Measurements from ENCODE around the gene TMUB2. TPM values are rescaled to one million over a fixed set of nuclear protein-coding genes. Genes with fewer than 3 reads are reported as not detected.

Gene TMUB2
- total RNA-seq, 2 experiments from 2014 or later, result 21.8 to 21.9 TPM

- Mint-ChIP-seq H3K27me3 (no peaks in the 10 kb centered on the region), H3K4me3 (no peak overlapping the region), H3K27ac (no peak overlapping the region), H3K36me3 (peaks cover 9% of the 10 kb centered on the region), H3K9me3 (no peaks in the 10 kb centered on the region), H3K4me1 (ENCODE audit: low read depth) (peaks cover 6% of the 10 kb centered on the region)
- CTCF ChIA-PET, result interaction anchor here (0.6 to 0.9 kb wide), 4 partner anchors 9 to 625 kb away, joined by 3 to 5 read pairs (median 3); no protein-coding TSS in a partner anchor
- POLR2A ChIA-PET, result interaction anchor here (0.8 kb wide), 1 partner anchor 90 kb away, joined by 3 read pairs; no protein-coding TSS in a partner anchor
- intact Hi-C loops (cut with micrococcal nuclease), result no loop called here
- DNase-seq, result peak; percentile 63
Observed at GRCh38 chr17:44159519-44160210, 27.1 kb upstream of the TMUB2 start.

- Mint-ChIP-seq H3K27ac (no peak overlapping the region), H3K9me3 (no peaks in the 10 kb centered on the region), H3K27me3 (no peaks in the 10 kb centered on the region), H3K36me3 (peaks cover 3% of the 10 kb centered on the region), H3K4me1 (ENCODE audit: low read depth) (peaks cover 12% of the 10 kb centered on the region), H3K4me3 (no peak overlapping the region)
- ChIA-PET CTCF (no interaction called here), POLR2A (no interaction called here)
- intact Hi-C loops (cut with micrococcal nuclease), result no loop called here
- DNase-seq, result no peak
Observed at GRCh38 chr17:44164476-44164875, 22.3 kb upstream of the TMUB2 start.

- no peak overlapping the region for H3K4me3 Mint-ChIP-seq
- no peaks in the 10 kb centered on the region for H3K27me3 Mint-ChIP-seq
- H3K9me3 Mint-ChIP-seq, result no peaks in the 10 kb centered on the region
- ChIA-PET CTCF (interaction anchor here (0.6 to 1.6 kb wide), 8 partner anchors 12 to 287 kb away, joined by 3 to 22 read pairs (median 4); partner anchors contain the start of gene TMUB2), POLR2A (no interaction called here)
- H3K4me1 Mint-ChIP-seq (ENCODE audit: low read depth), result peaks cover 9% of the 10 kb centered on the region
- no peak for DNase-seq
- intact Hi-C loops (cut with micrococcal nuclease), result no loop called here
- H3K27ac Mint-ChIP-seq, result no peak overlapping the region
- no peaks in the 10 kb centered on the region for H3K36me3 Mint-ChIP-seq
Observed at GRCh38 chr17:44167181-44167861, 19.5 kb upstream of the TMUB2 start.

GRCh38 chr17:44170135-44170498 is 16.7 kb upstream of the TMUB2 start:
- Mint-ChIP-seq H3K4me1 (ENCODE audit: low read depth) (peaks cover 9% of the 10 kb centered on the region), H3K27ac (no peak overlapping the region), H3K36me3 (no peaks in the 10 kb centered on the region), H3K27me3 (no peaks in the 10 kb centered on the region), H3K9me3 (no peaks in the 10 kb centered on the region), H3K4me3 (no peak overlapping the region)
- ChIA-PET CTCF (interaction anchor here (0.6 to 2.0 kb wide), 4 partner anchors 41 to 260 kb away, joined by 3 to 5 read pairs (median 4); no protein-coding TSS in a partner anchor), POLR2A (interaction anchor here (0.6 kb wide), 1 partner anchor 126 kb away, joined by 4 read pairs; no protein-coding TSS in a partner anchor)
- intact Hi-C loops (cut with micrococcal nuclease), result no loop called here
- DNase-seq, result no peak

GRCh38 chr17:44170499-44171201 is 16.1 kb upstream of the TMUB2 start, which contains the start of gene ASB16:
ASB16 (plus strand) TSS chr17:44170704; CDS start chr17:44170790, 86 bp downstream.
- CTCF ChIA-PET, result interaction anchor here (1.5 kb wide), 1 partner anchor 227 kb away, joined by 5 read pairs; no protein-coding TSS in a partner anchor
- intact Hi-C loops (cut with micrococcal nuclease), result no loop called here
- no peak for DNase-seq
- peaks cover 3% of the 10 kb centered on the region for H3K36me3 Mint-ChIP-seq
- H3K9me3 Mint-ChIP-seq, result no peaks in the 10 kb centered on the region
- H3K27me3 Mint-ChIP-seq, result no peaks in the 10 kb centered on the region
- H3K4me1 Mint-ChIP-seq (ENCODE audit: low read depth), result peaks cover 9% of the 10 kb centered on the region
- no peak within 1 kb of the TSS for H3K27ac Mint-ChIP-seq
- H3K4me3 Mint-ChIP-seq, result no peak within 1 kb of the TSS
- POLR2A ChIA-PET, result no interaction called here

GRCh38 chr17:44171931-44172455 is 14.8 kb upstream of the TMUB2 start:
- Mint-ChIP-seq H3K27me3 (no peaks in the 10 kb centered on the region), H3K36me3 (peaks cover 9% of the 10 kb centered on the region)
- CTCF ChIA-PET, result interaction anchor here (1.0 kb wide), 1 partner anchor 160 kb away, joined by 3 read pairs; no protein-coding TSS in a partner anchor

GRCh38 chr17:44174427-44174826 is 12.3 kb upstream of the TMUB2 start:
- CTCF ChIA-PET, result interaction anchor here (1.2 kb wide), 1 partner anchor 11 kb away, joined by 3 read pairs; no protein-coding TSS in a partner anchor
- Mint-ChIP-seq H3K4me1 (ENCODE audit: low read depth) (no peaks in the 10 kb centered on the region), H3K4me3 (no peak overlapping the region), H3K27ac (no peak overlapping the region), H3K36me3 (peaks cover 14% of the 10 kb centered on the region), H3K27me3 (no peaks in the 10 kb centered on the region), H3K9me3 (no peaks in the 10 kb centered on the region)
- DNase-seq, result no peak
- intact Hi-C loops (cut with micrococcal nuclease), result no loop called here
- POLR2A ChIA-PET, result interaction anchor here (1.2 kb wide), 1 partner anchor 19 kb away, joined by 3 read pairs; no protein-coding TSS in a partner anchor

More at GRCh38 chr17:44171931-44172455, 14.8 kb upstream of the TMUB2 start:
- no peaks in the 10 kb centered on the region for H3K9me3 Mint-ChIP-seq
- peaks cover 9% of the 10 kb centered on the region for H3K4me1 Mint-ChIP-seq (ENCODE audit: low read depth)
- no peak overlapping the region for H3K27ac Mint-ChIP-seq
- DNase-seq, result no peak
- intact Hi-C loops (cut with micrococcal nuclease), result no loop called here
- POLR2A ChIA-PET, result no interaction called here
- H3K4me3 Mint-ChIP-seq, result no peak overlapping the region

- ChIA-PET CTCF (interaction anchor here (0.7 kb wide), 1 partner anchor 34 kb away, joined by 4 read pairs; no protein-coding TSS in a partner anchor), POLR2A (no interaction called here)
- Mint-ChIP-seq H3K4me1 (ENCODE audit: low read depth) (no peaks in the 10 kb centered on the region), H3K9me3 (no peaks in the 10 kb centered on the region), H3K4me3 (no peak overlapping the region), H3K27me3 (no peaks in the 10 kb centered on the region), H3K36me3 (peaks cover 14% of the 10 kb centered on the region), H3K27ac (no peak overlapping the region)
- DNase-seq, result no peak
- intact Hi-C loops (cut with micrococcal nuclease), result no loop called here
Observed at GRCh38 chr17:44176257-44176656, 10.5 kb upstream of the TMUB2 start.

- intact Hi-C loops (cut with micrococcal nuclease), result no loop called here
- H3K36me3 Mint-ChIP-seq, result peaks cover 18% of the 10 kb centered on the region
- H3K4me1 Mint-ChIP-seq (ENCODE audit: low read depth), result peaks cover 2% of the 10 kb centered on the region
- H3K9me3 Mint-ChIP-seq, result no peaks in the 10 kb centered on the region
- no peak overlapping the region for H3K4me3 Mint-ChIP-seq
- CTCF ChIA-PET, result interaction anchor here (0.7 kb wide), 1 partner anchor 34 kb away, joined by 4 read pairs; no protein-coding TSS in a partner anchor
- no peak for DNase-seq
- POLR2A ChIA-PET, result no interaction called here
- no peaks in the 10 kb centered on the region for H3K27me3 Mint-ChIP-seq
- H3K27ac Mint-ChIP-seq, result no peak overlapping the region
Observed at GRCh38 chr17:44176671-44177501, 9.9 kb upstream of the TMUB2 start.

- no peak for DNase-seq
- Mint-ChIP-seq H3K36me3 (peaks cover 20% of the 10 kb centered on the region), H3K27me3 (no peaks in the 10 kb centered on the region), H3K27ac (no peak overlapping the region), H3K9me3 (no peaks in the 10 kb centered on the region), H3K4me1 (ENCODE audit: low read depth) (peaks cover 5% of the 10 kb centered on the region), H3K4me3 (no peak overlapping the region)
- ChIA-PET CTCF (no interaction called here), POLR2A (no interaction called here)
- intact Hi-C loops (cut with micrococcal nuclease), result no loop called here
Observed at GRCh38 chr17:44177640-44178039, 9.1 kb upstream of the TMUB2 start.

GRCh38 chr17:44178133-44178532 is 8.6 kb upstream of the TMUB2 start:
- H3K36me3 Mint-ChIP-seq, result peaks cover 20% of the 10 kb centered on the region
- no peak overlapping the region for H3K4me3 Mint-ChIP-seq
- no peaks in the 10 kb centered on the region for H3K27me3 Mint-ChIP-seq
- no peak overlapping the region for H3K27ac Mint-ChIP-seq
- ChIA-PET CTCF (no interaction called here), POLR2A (no interaction called here)
- intact Hi-C loops (cut with micrococcal nuclease), result no loop called here
- no peak for DNase-seq
- peaks cover 5% of the 10 kb centered on the region for H3K4me1 Mint-ChIP-seq (ENCODE audit: low read depth)
- H3K9me3 Mint-ChIP-seq, result no peaks in the 10 kb centered on the region
